ENCODE data around the gene ZNF683. TPM values are rescaled to one million over a fixed set of nuclear protein-coding genes. Genes with fewer than 3 reads are reported as not detected.
"Not testable (repeated sequence)": the region's sequence is repeated elsewhere in the genome, so short reads cannot be mapped to it uniquely, and the experiment has no call there.

ZNF683 gene
- total RNA-seq, result under 1 TPM in 1 of 2 experiments, not detected in 1; 0.17 TPM

GRCh38 chr1:26372611-26373010, at the start of gene ZNF683:
ZNF683 (minus strand) TSS chr1:26372750; CDS start chr1:26368571, 4,179 bp downstream.
- POLR2A ChIA-PET, DNase-seq, H3K27me3 Mint-ChIP-seq: not testable (repeated sequence)
- Mint-ChIP-seq H3K4me3 (peak within 1 kb of the TSS; percentile 45), H3K9me3 (peaks cover 16% of the 10 kb centered on the region), H3K4me1 (peaks cover 78% of the 10 kb centered on the region), H3K27ac (peak within 1 kb of the TSS; percentile 87), H3K36me3 (ENCODE audit: low read depth) (peaks cover 25% of the 10 kb centered on the region)
- CTCF ChIA-PET, result interaction anchor here (1.4 to 3.2 kb wide), 3 partner anchors 9 to 93 kb away, joined by 3 to 26 read pairs (median 4); partner anchors contain the start of gene SH3BGRL3

- H3K4me3 Mint-ChIP-seq, result no peak overlapping the region
- H3K9me3 Mint-ChIP-seq, result no peaks in the 10 kb centered on the region
- no peak overlapping the region for H3K27ac Mint-ChIP-seq
- POLR2A ChIA-PET, result no interaction called here
- H3K36me3 Mint-ChIP-seq (ENCODE audit: low read depth), result no peaks in the 10 kb centered on the region
- DNase-seq, result no peak
- no peaks in the 10 kb centered on the region for H3K4me1 Mint-ChIP-seq
- CTCF ChIA-PET, result interaction anchor here (0.9 kb wide), 2 partner anchors 16 to 134 kb away, joined by 3 read pairs; no protein-coding TSS in a partner anchor
- H3K27me3 Mint-ChIP-seq, result peaks cover 35% of the 10 kb centered on the region
Observed at GRCh38 chr1:26419494-26419893, 46.9 kb upstream of the ZNF683 start.

GRCh38 chr1:26418865-26419349, 46.4 kb upstream of the ZNF683 start:
- no peak for DNase-seq
- Mint-ChIP-seq H3K27me3 (peaks cover 41% of the 10 kb centered on the region), H3K36me3 (ENCODE audit: low read depth) (no peaks in the 10 kb centered on the region), H3K27ac (no peak overlapping the region), H3K4me3 (no peak overlapping the region), H3K9me3 (no peaks in the 10 kb centered on the region), H3K4me1 (no peaks in the 10 kb centered on the region)
- ChIA-PET CTCF (interaction anchor here (3.1 kb wide), 1 partner anchor 13 kb away, joined by 18 read pairs; no protein-coding TSS in a partner anchor), POLR2A (no interaction called here)

- Mint-ChIP-seq H3K4me1 (no peaks in the 10 kb centered on the region), H3K4me3 (no peak overlapping the region), H3K36me3 (ENCODE audit: low read depth) (no peaks in the 10 kb centered on the region), H3K27me3 (peaks cover 53% of the 10 kb centered on the region), H3K27ac (no peak overlapping the region), H3K9me3 (no peaks in the 10 kb centered on the region)
- peak; percentile 92 for DNase-seq
- CTCF ChIA-PET, result interaction anchor here (0.5 to 3.1 kb wide), 44 partner anchors 9 to 523 kb away, joined by 3 to 20 read pairs (median 4); partner anchors contain the start of genes CEP85, DHDDS, HMGN2 and ZNF593
- POLR2A ChIA-PET, result no interaction called here
Observed at GRCh38 chr1:26417111-26417759, 44.7 kb upstream of the ZNF683 start.

- CTCF ChIA-PET, result interaction anchor here (1.1 kb wide), 1 partner anchor 16 kb away, joined by 3 read pairs; no protein-coding TSS in a partner anchor
- Mint-ChIP-seq H3K27me3 (peaks cover 73% of the 10 kb centered on the region), H3K4me1 (peaks cover 23% of the 10 kb centered on the region), H3K9me3 (no peaks in the 10 kb centered on the region), H3K36me3 (ENCODE audit: low read depth) (no peaks in the 10 kb centered on the region), H3K4me3 (no peak overlapping the region), H3K27ac (no peak overlapping the region)
- DNase-seq, result no peak
- POLR2A ChIA-PET, result no interaction called here
Observed at GRCh38 chr1:26413031-26413430, 40.5 kb upstream of the ZNF683 start.

GRCh38 chr1:26412180-26412840, 39.8 kb upstream of the ZNF683 start:
- peaks cover 23% of the 10 kb centered on the region for H3K4me1 Mint-ChIP-seq
- H3K9me3 Mint-ChIP-seq, result no peaks in the 10 kb centered on the region
- ChIA-PET POLR2A (no interaction called here), CTCF (no interaction called here)
- no peak overlapping the region for H3K27ac Mint-ChIP-seq
- H3K36me3 Mint-ChIP-seq (ENCODE audit: low read depth), result no peaks in the 10 kb centered on the region
- H3K27me3 Mint-ChIP-seq, result peaks cover 73% of the 10 kb centered on the region
- H3K4me3 Mint-ChIP-seq, result no peak overlapping the region
- DNase-seq, result no peak

GRCh38 chr1:26411624-26412074, 39.1 kb upstream of the ZNF683 start:
- ChIA-PET CTCF (interaction anchor here (1.1 to 1.3 kb wide), 2 partner anchors 10 to 38 kb away, joined by 3 read pairs; no protein-coding TSS in a partner anchor), POLR2A (no interaction called here)
- DNase-seq, result no peak
- Mint-ChIP-seq H3K9me3 (no peaks in the 10 kb centered on the region), H3K4me3 (no peak overlapping the region), H3K36me3 (ENCODE audit: low read depth) (no peaks in the 10 kb centered on the region), H3K27me3 (peaks cover 73% of the 10 kb centered on the region), H3K27ac (no peak overlapping the region), H3K4me1 (peaks cover 23% of the 10 kb centered on the region)

- peaks cover 23% of the 10 kb centered on the region for H3K4me1 Mint-ChIP-seq
- H3K36me3 Mint-ChIP-seq (ENCODE audit: low read depth), result no peaks in the 10 kb centered on the region
- H3K4me3 Mint-ChIP-seq, result no peak within 1 kb of the TSS
- H3K27me3 Mint-ChIP-seq, result peaks cover 74% of the 10 kb centered on the region
- CTCF ChIA-PET, result interaction anchor here (1.1 to 1.3 kb wide), 3 partner anchors 9 to 126 kb away, joined by 3 read pairs; no protein-coding TSS in a partner anchor
- H3K9me3 Mint-ChIP-seq, result no peaks in the 10 kb centered on the region
- no peak for DNase-seq
- H3K27ac Mint-ChIP-seq, result no peak within 1 kb of the TSS
- POLR2A ChIA-PET, result no interaction called here
Observed at GRCh38 chr1:26410706-26411623, 38.4 kb upstream of the ZNF683 start, which contains the start of gene LIN28A. LIN28A (plus strand) TSS chr1:26410817; CDS start chr1:26410892, 75 bp downstream.

GRCh38 chr1:26409191-26409807, 36.7 kb upstream of the ZNF683 start:
- H3K27ac Mint-ChIP-seq, result no peak overlapping the region
- CTCF ChIA-PET, result interaction anchor here (1.2 kb wide), 1 partner anchor 125 kb away, joined by 3 read pairs; no protein-coding TSS in a partner anchor
- peak; percentile 40 for DNase-seq
- peak overlapping the region; percentile 32 for H3K4me3 Mint-ChIP-seq
- peaks cover 61% of the 10 kb centered on the region for H3K27me3 Mint-ChIP-seq
- POLR2A ChIA-PET, result no interaction called here
- H3K9me3 Mint-ChIP-seq, result no peaks in the 10 kb centered on the region
- peaks cover 23% of the 10 kb centered on the region for H3K4me1 Mint-ChIP-seq
- no peaks in the 10 kb centered on the region for H3K36me3 Mint-ChIP-seq (ENCODE audit: low read depth)

GRCh38 chr1:26408604-26409003, 36.1 kb upstream of the ZNF683 start:
- Mint-ChIP-seq H3K4me3 (peak overlapping the region; percentile 32), H3K9me3 (no peaks in the 10 kb centered on the region), H3K36me3 (ENCODE audit: low read depth) (no peaks in the 10 kb centered on the region), H3K27me3 (peaks cover 59% of the 10 kb centered on the region), H3K27ac (no peak overlapping the region), H3K4me1 (peaks cover 23% of the 10 kb centered on the region)
- CTCF ChIA-PET, result interaction anchor here (0.8 to 1.2 kb wide), 3 partner anchors 9 to 23 kb away, joined by 3 to 5 read pairs (median 5); partner anchors contain the start of gene DHDDS
- POLR2A ChIA-PET, result no interaction called here
- DNase-seq, result peak; percentile 79

- H3K27me3 Mint-ChIP-seq, result peaks cover 44% of the 10 kb centered on the region
- no peak for DNase-seq
- no peak overlapping the region for H3K4me3 Mint-ChIP-seq
- ChIA-PET CTCF (interaction anchor here (1.2 to 3.5 kb wide), 4 partner anchors 12 to 260 kb away, joined by 3 to 18 read pairs (median 4); partner anchors contain the start of gene CEP85), POLR2A (no interaction called here)
- H3K36me3 Mint-ChIP-seq (ENCODE audit: low read depth), result no peaks in the 10 kb centered on the region
- H3K9me3 Mint-ChIP-seq, result no peaks in the 10 kb centered on the region
- H3K27ac Mint-ChIP-seq, result no peak overlapping the region
- peaks cover 15% of the 10 kb centered on the region for H3K4me1 Mint-ChIP-seq
Observed at GRCh38 chr1:26405281-26405915, 32.8 kb upstream of the ZNF683 start.

Data from activated CD4-positive, alpha-beta T cell treated with anti-CD3 and anti-CD28 coated beads, Interleukin-2, amount 10 ng/mL, durations not matched to agents 7 days and 5 days (primary cell).